ENCODE data around the gene KRTAP12-4.
"Not testable (repeated sequence)": the region's sequence is repeated elsewhere in the genome, so short reads cannot be mapped to it uniquely, and the experiment has no call there.

KRTAP12-4 gene

GRCh38 chr21:44695184-44695583 is 40.7 kb upstream of the KRTAP12-4 start:
- no peak for DNase-seq (ENCODE audit: low read depth)
- TF ChIP-seq CTCF (IDR thresholded peaks at IDR 0.05; ENCODE audit: control insufficient read depth, insufficient read depth, low read depth, low read length, missing control alignments), result no peak
- no peak overlapping the region for H3K4me3 ChIP-seq (ENCODE audit: control insufficient read depth, low read depth, low read length)

- TF ChIP-seq CTCF (IDR thresholded peaks at IDR 0.05; ENCODE audit: control insufficient read depth, insufficient read depth, low read depth, low read length, missing control alignments), result no peak
- DNase-seq (ENCODE audit: low read depth), result no peak
- no peak overlapping the region for H3K4me3 ChIP-seq (ENCODE audit: control insufficient read depth, low read depth, low read length)
Measured at GRCh38 chr21:44694776-44695175, 40.3 kb upstream of the KRTAP12-4 start.

- H3K4me3 ChIP-seq (ENCODE audit: control insufficient read depth, low read depth, low read length), result no peak overlapping the region
- TF ChIP-seq CTCF (IDR thresholded peaks at IDR 0.05; ENCODE audit: control insufficient read depth, insufficient read depth, low read depth, low read length, missing control alignments), result no peak
- DNase-seq (ENCODE audit: low read depth), result no peak
Measured at GRCh38 chr21:44692798-44693512, 38.5 kb upstream of the KRTAP12-4 start.

- DNase-seq (ENCODE audit: low read depth), result no peak
- no peak for TF ChIP-seq CTCF (IDR thresholded peaks at IDR 0.05; ENCODE audit: control insufficient read depth, insufficient read depth, low read depth, low read length, missing control alignments)
- no peak overlapping the region for H3K4me3 ChIP-seq (ENCODE audit: control insufficient read depth, low read depth, low read length)
Measured at GRCh38 chr21:44691686-44692085, 37.2 kb upstream of the KRTAP12-4 start.

GRCh38 chr21:44689740-44690139 is 35.3 kb upstream of the KRTAP12-4 start:
- DNase-seq (ENCODE audit: low read depth); H3K4me3 ChIP-seq (ENCODE audit: control insufficient read depth, low read depth, low read length): not testable (repeated sequence)

- DNase-seq (ENCODE audit: low read depth), result no peak
- H3K4me3 ChIP-seq (ENCODE audit: control insufficient read depth, low read depth, low read length), result no peak overlapping the region
- no peak for TF ChIP-seq CTCF (IDR thresholded peaks at IDR 0.05; ENCODE audit: control insufficient read depth, insufficient read depth, low read depth, low read length, missing control alignments)
Measured at GRCh38 chr21:44687671-44688070, 33.2 kb upstream of the KRTAP12-4 start.

- DNase-seq (ENCODE audit: low read depth), result no peak
- no peak overlapping the region for H3K4me3 ChIP-seq (ENCODE audit: control insufficient read depth, low read depth, low read length)
- TF ChIP-seq CTCF (IDR thresholded peaks at IDR 0.05; ENCODE audit: control insufficient read depth, insufficient read depth, low read depth, low read length, missing control alignments), result no peak
Measured at GRCh38 chr21:44686843-44687561, 32.5 kb upstream of the KRTAP12-4 start.
